Stimulated activated CD4-positive, alpha-beta T cell treated with anti-CD3 and anti-CD28 coated beads, Interleukin-4, amount 100 ng/mL, for 4 hours (primary cell): ENCODE data around the gene FRAS1.
"Not testable (repeated sequence)": the region's sequence is repeated elsewhere in the genome, so short reads cannot be mapped to it uniquely, and the experiment has no call there.

Experiments
- DNase-seq, 2 experiments: peaks; one replicate each; pipeline ENCODE4 v3.0.0-alpha.2; 2020

FRAS1 gene

GRCh38 chr4:78100060-78100459, 42.9 kb downstream of the FRAS1 start:
- DNase-seq, result no peak

GRCh38 chr4:78119698-78120097, 62.6 kb downstream of the FRAS1 start:
- DNase-seq, result no peak

- DNase-seq, result no peak
These were observed 63.2 kb downstream of the FRAS1 start for GRCh38 chr4:78120144-78120880.

GRCh38 chr4:78121338-78121904, 64.3 kb downstream of the FRAS1 start:
- DNase-seq, result no peak

- DNase-seq, result not testable (repeated sequence)
These were observed 68.8 kb downstream of the FRAS1 start for GRCh38 chr4:78125834-78126331.

- no peak for DNase-seq
These were observed 72.4 kb downstream of the FRAS1 start for GRCh38 chr4:78129383-78130108.

- no peak for DNase-seq
These were observed 74.3 kb downstream of the FRAS1 start for GRCh38 chr4:78131403-78131802.

- DNase-seq, result no peak
These were observed 79.3 kb downstream of the FRAS1 start for GRCh38 chr4:78136109-78137081.

GRCh38 chr4:78137532-78137931, 80.4 kb downstream of the FRAS1 start:
- no peak for DNase-seq

GRCh38 chr4:78138252-78138651, 81.1 kb downstream of the FRAS1 start:
- DNase-seq, result no peak

- no peak for DNase-seq
These were observed 86.5 kb downstream of the FRAS1 start for GRCh38 chr4:78143634-78144033.

GRCh38 chr4:78145008-78145407, 87.9 kb downstream of the FRAS1 start:
- DNase-seq, result no peak

- DNase-seq, result no peak
These were observed 88.5 kb downstream of the FRAS1 start for GRCh38 chr4:78145622-78146021.

- no peak for DNase-seq
These were observed 92.8 kb downstream of the FRAS1 start for GRCh38 chr4:78149751-78150542.

- DNase-seq, result no peak
These were observed 93.4 kb downstream of the FRAS1 start for GRCh38 chr4:78150543-78150864.

GRCh38 chr4:78152795-78153194, 95.7 kb downstream of the FRAS1 start:
- no peak for DNase-seq

GRCh38 chr4:78154972-78155590, 98.0 kb downstream of the FRAS1 start:
- DNase-seq, result no peak

- no peak for DNase-seq
These were observed 98.5 kb downstream of the FRAS1 start for GRCh38 chr4:78155616-78156105.

GRCh38 chr4:78156520-78156919, 99.4 kb downstream of the FRAS1 start:
- no peak for DNase-seq

- no peak for DNase-seq
These were observed 105.2 kb downstream of the FRAS1 start for GRCh38 chr4:78162342-78162741.

GRCh38 chr4:78162821-78163220, 105.7 kb downstream of the FRAS1 start:
- no peak for DNase-seq
